Body of pancreas (tissue), 4 donors: ENCODE data around the gene EEPD1.

Experiments used
- CTCF ChIP-seq, 7 experiments: fragments of 450-650 bp in 4 of 7; fragments of 200-600 bp in 3 of 7; sonication (generic) in 3 of 7; IDR thresholded peaks; one replicate each; pipeline ENCODE4 v1.5.1; 2016 to 2019; ENCODE audit warnings: antibody characterized with exemption in 7 of 7
- POLR2A ChIP-seq, 3 donors: fragments of 450-650 bp; IDR thresholded peaks; one replicate each; pipeline ENCODE4 v1.6.1; 2016; ENCODE audit warnings: antibody characterized with exemption in 3 of 3, mild to moderate bottlenecking in 2 of 3

- no peak for TF ChIP-seq CTCF (IDR thresholded peaks at IDR 0.05)
- TF ChIP-seq POLR2A (IDR thresholded peaks at IDR 0.05): no peak
These were observed 74.2 kb downstream of the EEPD1 start for GRCh38 chr7:36227223-36227622.
